ENCODE results near the gene SDR42E2.

DNA sequence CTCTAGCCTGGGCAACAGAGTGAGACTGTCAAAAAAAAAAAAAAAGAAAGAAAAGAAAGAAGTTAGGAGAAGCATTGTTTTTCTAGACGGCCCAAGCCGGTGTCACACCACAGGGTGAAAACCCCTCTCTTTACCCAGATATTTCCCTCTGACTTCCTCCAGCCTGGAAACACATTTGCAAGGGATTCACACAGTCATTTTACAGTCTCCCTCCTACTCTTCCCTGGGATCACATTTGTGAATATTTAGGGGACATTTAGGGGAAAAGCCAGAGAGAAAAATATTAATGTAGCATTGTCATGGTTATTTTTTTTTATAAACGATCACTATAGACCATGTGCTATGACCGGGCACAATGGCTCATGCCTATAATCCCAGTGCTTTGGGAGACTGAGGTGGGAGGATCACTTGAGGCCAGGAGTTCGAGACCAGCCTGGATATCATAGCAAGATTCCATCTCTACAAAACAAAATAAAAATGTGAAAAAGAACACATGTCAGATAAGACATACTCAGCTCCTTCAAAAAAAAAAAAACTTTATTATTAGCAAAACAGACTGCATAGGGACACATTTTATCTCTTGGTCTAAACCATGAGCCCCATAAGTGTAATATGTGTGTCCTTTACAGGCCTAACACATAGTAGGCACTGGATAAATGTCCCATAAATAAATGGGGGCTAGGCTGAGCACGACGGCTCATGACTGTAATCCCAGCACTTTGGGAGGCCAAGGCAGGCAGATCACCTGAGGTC lies 10.9 kb upstream of the SDR42E2 start:
- TF ChIP-seq, protein P1, sequence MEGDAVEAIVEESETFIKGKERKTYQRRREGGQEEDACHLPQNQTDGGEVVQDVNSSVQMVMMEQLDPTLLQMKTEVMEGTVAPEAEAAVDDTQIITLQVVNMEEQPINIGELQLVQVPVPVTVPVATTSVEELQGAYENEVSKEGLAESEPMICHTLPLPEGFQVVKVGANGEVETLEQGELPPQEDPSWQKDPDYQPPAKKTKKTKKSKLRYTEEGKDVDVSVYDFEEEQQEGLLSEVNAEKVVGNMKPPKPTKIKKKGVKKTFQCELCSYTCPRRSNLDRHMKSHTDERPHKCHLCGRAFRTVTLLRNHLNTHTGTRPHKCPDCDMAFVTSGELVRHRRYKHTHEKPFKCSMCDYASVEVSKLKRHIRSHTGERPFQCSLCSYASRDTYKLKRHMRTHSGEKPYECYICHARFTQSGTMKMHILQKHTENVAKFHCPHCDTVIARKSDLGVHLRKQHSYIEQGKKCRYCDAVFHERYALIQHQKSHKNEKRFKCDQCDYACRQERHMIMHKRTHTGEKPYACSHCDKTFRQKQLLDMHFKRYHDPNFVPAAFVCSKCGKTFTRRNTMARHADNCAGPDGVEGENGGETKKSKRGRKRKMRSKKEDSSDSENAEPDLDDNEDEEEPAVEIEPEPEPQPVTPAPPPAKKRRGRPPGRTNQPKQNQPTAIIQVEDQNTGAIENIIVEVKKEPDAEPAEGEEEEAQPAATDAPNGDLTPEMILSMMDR (IDR thresholded peaks at IDR 0.05), result no peak
- no peak for TF ChIP-seq POLR2A (IDR thresholded peaks at IDR 0.05)
